HepG2 (cell line): ENCODE measurements around the gene CAMTA2. TPM values are rescaled to one million over a fixed set of nuclear protein-coding genes. Genes with fewer than 3 reads are reported as not detected.
A peak's percentile ranks its signal among the peaks of the same experiment; 100 is the strongest.

ENCODE experiments used
- E2F2 ChIP-seq: sonication (generic); formaldehyde crosslinking; IDR thresholded peaks from 2 replicates; pipeline ENCODE4 v1.4.0; 2020; ENCODE audit warnings: missing genetic modification reagents, borderline replicate concordance
- GRHL1 ChIP-seq: sonication (generic); formaldehyde crosslinking; conservative IDR thresholded peaks from 2 replicates; pipeline ENCODE4 v1.8.0; 2022; ENCODE audit warnings: missing genetic modification reagents
- ISX ChIP-seq: sonication (generic); formaldehyde crosslinking; conservative IDR thresholded peaks from 2 replicates; pipeline ENCODE4 v1.5.0; 2020; ENCODE audit warnings: missing genetic modification reagents
- MAFF ChIP-seq: IDR thresholded peaks from 2 replicates; pipeline ENCODE4 v1.6.1; 2011; ENCODE audit warnings: low read depth, low read length, improper control_type of control experiment
- PRMT3 ChIP-seq: sonication (generic); formaldehyde crosslinking; IDR thresholded peaks from 2 replicates; pipeline ENCODE4 v1.8.1; 2022; ENCODE audit warnings: low read depth, mild to moderate bottlenecking, moderate library complexity, missing genetic modification reagents, borderline replicate concordance
- SALL2 ChIP-seq: sonication (generic); formaldehyde crosslinking; IDR thresholded peaks from 2 replicates; pipeline ENCODE4 v1.8.1; 2023; ENCODE audit warnings: mild to moderate bottlenecking, missing genetic modification reagents, inconsistent platforms
- STAT5B ChIP-seq: sonication (generic); formaldehyde crosslinking; IDR thresholded peaks from 2 replicates; pipeline ENCODE4 v1.4.0; 2020; ENCODE audit warnings: missing genetic modification reagents
- ZFP36L2 ChIP-seq: sonication (generic); formaldehyde crosslinking; IDR thresholded peaks from 2 replicates; pipeline ENCODE4 v1.4.0; 2020; ENCODE audit warnings: missing genetic modification reagents
- ZGPAT ChIP-seq: IDR thresholded peaks from 2 replicates; pipeline ENCODE4 v1.6.1; 2016; ENCODE audit warnings: mild to moderate bottlenecking
- ZNF260 ChIP-seq: sonication (generic); formaldehyde crosslinking; IDR thresholded peaks from 2 replicates; pipeline ENCODE4 v1.4.0; 2020; ENCODE audit warnings: missing genetic modification reagents, low read depth, mild to moderate bottlenecking, borderline replicate concordance
- ZNF264 ChIP-seq: sonication (generic); formaldehyde crosslinking; IDR thresholded peaks from 2 replicates; pipeline ENCODE4 v1.4.0; 2020; ENCODE audit warnings: missing genetic modification reagents
- ZNF276 ChIP-seq: sonication (generic); formaldehyde crosslinking; IDR thresholded peaks from 2 replicates; pipeline ENCODE4 v1.4.0; 2020; ENCODE audit warnings: mild to moderate bottlenecking, low read depth, missing genetic modification reagents
- ZNF280D ChIP-seq: sonication (generic); formaldehyde crosslinking; IDR thresholded peaks from 2 replicates; pipeline ENCODE4 v1.5.1; 2020; ENCODE audit warnings: mild to moderate bottlenecking, missing genetic modification reagents
- ZNF30 ChIP-seq: sonication (generic); formaldehyde crosslinking; IDR thresholded peaks from 2 replicates; pipeline ENCODE4 v1.5.0; 2020; ENCODE audit warnings: mild to moderate bottlenecking, missing genetic modification reagents
- ZNF382 ChIP-seq: sonication (generic); formaldehyde crosslinking; IDR thresholded peaks from 2 replicates; pipeline ENCODE4 v1.5.0; 2020; ENCODE audit warnings: missing genetic modification reagents, mild to moderate bottlenecking, borderline replicate concordance
- ZNF605 ChIP-seq: sonication (generic); formaldehyde crosslinking; IDR thresholded peaks from 2 replicates; pipeline ENCODE4 v1.8.0; 2022; ENCODE audit warnings: mild to moderate bottlenecking, missing genetic modification reagents
- ZSCAN22 ChIP-seq: sonication (generic); formaldehyde crosslinking; IDR thresholded peaks from 2 replicates; pipeline ENCODE4 v1.4.0; 2020; ENCODE audit warnings: mild to moderate bottlenecking, missing genetic modification reagents
- polyA plus RNA-seq, 8 experiments: library from polyadenylated mRNA; depleted of rRNA in 3 of 8; stranded (reverse) in 7 of 8; unstranded in 1 of 8; fragments of >200 nt; fragmentation: Illumina TruSeq in 4 of 8; extraction: Trizol in 4 of 8; gene quantifications; 2 replicates each; pipeline versions ENCODE4 v1.2.1 to v1.2.3, GENCODE V29; 2011 to 2016; ENCODE audit warnings: low read depth in 4 of 8, missing spikeins in 1 of 8, mixed read lengths in 1 of 8; ENCODE audit not compliant: insufficient read depth in 1 of 8
- total RNA-seq, 5 experiments: library from RNA; depleted of rRNA; stranded (reverse); fragments of >200 nt; fragmentation: Illumina TruSeq; extraction: Trizol; gene quantifications; 2 replicates each; pipeline ENCODE4 v1.2.3, GENCODE V29; 2016; ENCODE audit warnings: low read depth in 1 of 5

CAMTA2 gene
- total and polyA plus RNA-seq, 2 of the 13 experiments (the other 11 are each of a cell fraction or from before 2014, with no cell fraction given) = 4.1 to 7.1 TPM

- TF ChIP-seq ZGPAT (CRISPR knock-in tag) (no peak), ZNF30 (no peak), ISX (CRISPR knock-in tag) (no peak), STAT5B (CRISPR knock-in tag) (no peak), ZNF605 (CRISPR knock-in tag) (no peak), ZFP36L2 (CRISPR knock-in tag) (no peak), ZNF264 (CRISPR knock-in tag) (no peak), ZNF260 (CRISPR knock-in tag) (no peak), GRHL1 (no peak), ZNF276 (no peak), MAFF (no peak), ZSCAN22 (CRISPR knock-in tag) (no peak), SALL2 (CRISPR knock-in tag) (0 out of 2 replicates have a peak, but pooled peaks have one; percentile 34), ZNF382 (CRISPR knock-in tag) (no peak), PRMT3 (CRISPR knock-in tag) (no peak), ZNF280D (CRISPR knock-in tag) (no peak), E2F2 (CRISPR knock-in tag) (no peak)
Measured at GRCh38 chr17:4940555-4941318, 46.7 kb downstream of the CAMTA2 start (continued).
